ENCODE data around the gene SORBS1. TPM values are rescaled to one million over a fixed set of nuclear protein-coding genes. Genes with fewer than 3 reads are reported as not detected.
A peak's percentile ranks its signal among the peaks of the same experiment; 100 is the strongest.

SORBS1 gene
- total and polyA plus RNA-seq, 2 of the 13 experiments (the other 11 are each of a cell fraction or from before 2014, with no cell fraction given), result 16.8 to 39.8 TPM

DNA sequence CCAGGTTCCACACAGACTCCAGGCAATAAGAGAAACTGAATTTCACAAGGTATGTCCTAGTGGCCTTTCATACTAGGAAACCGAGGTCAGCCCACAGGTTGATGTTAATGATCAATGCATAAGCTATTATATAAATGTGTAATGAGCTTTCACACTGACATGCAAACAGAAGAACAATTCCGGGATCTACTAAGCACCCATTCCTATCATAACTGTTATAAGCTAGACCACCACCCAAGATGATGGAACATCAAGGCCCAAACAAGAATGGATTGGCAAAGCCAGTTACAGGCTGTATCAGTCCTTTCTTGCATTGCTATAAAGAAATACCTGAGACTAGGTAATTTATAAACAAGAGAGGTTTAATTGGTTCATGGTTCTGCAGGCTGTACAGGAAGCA, 15.2 kb downstream of the SORBS1 start:
- Histone ChIP-seq H3K27me3 (ENCODE audit: control insufficient read depth in 1 of 2, insufficient read depth in 2 of 2, low read length in 2 of 2) (no peaks in the 10 kb centered on the region), H2AFZ (ENCODE audit: low read length) (no peak overlapping the region), H3K4me2 (ENCODE audit: low read depth, low read length) (no peak overlapping the region), H3K4me1 (ENCODE audit: insufficient read depth, low read length) (peaks cover 97% of the 10 kb centered on the region), H4K20me1 (ENCODE audit: insufficient read depth, low read length) (no peaks in the 10 kb centered on the region), H3K79me2 (ENCODE audit: insufficient read depth, low read length) (peaks cover 96% of the 10 kb centered on the region), H3K4me3 (replicated peaks in 1 of 3; ENCODE audit: insufficient read depth in 1 of 3, low read depth in 2 of 3, low read length in 3 of 3) (no peak overlapping the region), H3K36me3 (replicated peaks in 1 of 2; ENCODE audit: control insufficient read depth in 1 of 2, insufficient read depth in 2 of 2, low read length in 2 of 2) (peaks cover 0 to 3% of the 10 kb centered on the region in 2 experiments; a peak in 1 of 5 replicates), H3K27ac (ENCODE audit: extremely low read length, insufficient read depth, low read length) (no peak overlapping the region), H3K9me3 (ENCODE audit: low read length) (no peaks in the 10 kb centered on the region), H3K9ac (ENCODE audit: insufficient read depth, low read depth, low read length) (no peak overlapping the region)
- FAIRE-seq (no peak), ATAC-seq (no peak), DNase-seq (ENCODE audit: low spot score) (no peak)
- ChIA-PET POLR2A (no interaction called here), CTCF (ENCODE audit: low intra/inter-chr PET ratio, low total read pairs) (no interaction called here)
- BruUV-seq (replicated peaks), result no TSS peak
- in situ Hi-C loops (cut with HindIII; ENCODE audit: extremely low pct_ligation_motif_present, low pct_unique_long_range_greater_than_20kb), result no loop called here
- WGBS (ENCODE audit: low lambda C conversion rate), result 100% methylated on average over 2 of the region's 2 CpGs
- intact Hi-C loops (cut with micrococcal nuclease; ENCODE audit: unreplicated experiment), result no loop called here
- no peak for TF ChIP-seq SRF (IDR thresholded peaks at IDR 0.05; ENCODE audit: low read depth, low read length)

- 88% methylated on average over 12 of the region's 12 CpGs for WGBS (ENCODE audit: low lambda C conversion rate)
- ATAC-seq (no peak), DNase-seq (ENCODE audit: low spot score) (no peak), FAIRE-seq (no peak)
- H3K4me1 ChIP-seq (ENCODE audit: insufficient read depth, low read length), result peaks cover 97% of the 10 kb centered on the region
- H3K36me3 ChIP-seq (replicated peaks in 1 of 2; ENCODE audit: control insufficient read depth in 1 of 2, insufficient read depth in 2 of 2, low read length in 2 of 2), result peaks cover 0 to 3% of the 10 kb centered on the region in 2 experiments; a peak in 1 of 5 replicates
- H3K9me3 ChIP-seq (ENCODE audit: low read length), result no peaks in the 10 kb centered on the region
- ChIA-PET POLR2A (no interaction called here), CTCF (ENCODE audit: low intra/inter-chr PET ratio, low total read pairs) (no interaction called here)
- H3K27ac ChIP-seq (ENCODE audit: extremely low read length, insufficient read depth, low read length), result peak overlapping the region; percentile 27
- no peaks in the 10 kb centered on the region for H4K20me1 ChIP-seq (ENCODE audit: insufficient read depth, low read length)
- intact Hi-C loops (cut with micrococcal nuclease; ENCODE audit: unreplicated experiment) (no loop called here), in situ Hi-C loops (cut with HindIII; ENCODE audit: extremely low pct_ligation_motif_present, low pct_unique_long_range_greater_than_20kb) (no loop called here)
- 0 out of 2 replicates have a peak overlapping the region, but pooled peaks have one; percentile 10 for H3K4me2 ChIP-seq (ENCODE audit: low read depth, low read length)
- no peak for TF ChIP-seq ZNF12 (CRISPR knock-in tag; IDR thresholded peaks at IDR 0.05)
- peak; percentile 23 for TF ChIP-seq ZNF687 (CRISPR knock-in tag; IDR thresholded peaks at IDR 0.05)
- BruUV-seq (replicated peaks), result no TSS peak
- no peaks in the 10 kb centered on the region for H3K27me3 ChIP-seq (ENCODE audit: control insufficient read depth in 1 of 2, insufficient read depth in 2 of 2, low read length in 2 of 2)
- H2AFZ ChIP-seq (ENCODE audit: low read length), result no peak overlapping the region
- H3K4me3 ChIP-seq (replicated peaks in 1 of 3; ENCODE audit: insufficient read depth in 1 of 3, low read depth in 2 of 3, low read length in 3 of 3), result no peak overlapping the region
- peaks cover 90% of the 10 kb centered on the region for H3K79me2 ChIP-seq (ENCODE audit: insufficient read depth, low read length)
- H3K9ac ChIP-seq (ENCODE audit: insufficient read depth, low read depth, low read length), result no peak overlapping the region; the same call in 1 of the 2 replicates
Measured at GRCh38 chr10:95544783-95545500, 16.2 kb downstream of the SORBS1 start.
